Effector memory CD4-positive, alpha-beta T cell (primary cell): Measurements from ENCODE around the gene GPHN.
"Not testable (repeated sequence)": the region's sequence is repeated elsewhere in the genome, so short reads cannot be mapped to it uniquely, and the experiment has no call there.

Source experiments
- DNase-seq, 3 donors: peaks; one replicate each; pipeline ENCODE4 v3.0.0-alpha.2; 2020
- H3K27ac ChIP-seq: 2 replicates; pipeline ENCODE4 v1.7.0; 2013; ENCODE audit warnings: mild to moderate bottlenecking, low read length, moderate library complexity; ENCODE audit not compliant: insufficient read depth, poor library complexity, severe bottlenecking
- H3K27me3 ChIP-seq: replicated peaks from 2 replicates; pipeline ENCODE4 v1.7.0; 2013; ENCODE audit warnings: mild to moderate bottlenecking, low read length; ENCODE audit not compliant: insufficient read depth, control insufficient read depth, poor library complexity, severe bottlenecking
- H3K36me3 ChIP-seq: 2 replicates; pipeline ENCODE4 v1.7.0; 2013; ENCODE audit warnings: mild to moderate bottlenecking, low read length, moderate library complexity; ENCODE audit not compliant: control insufficient read depth, insufficient read depth
- H3K4me1 ChIP-seq: 2 replicates; pipeline ENCODE4 v1.7.0; 2013; ENCODE audit warnings: low read length, mild to moderate bottlenecking; ENCODE audit not compliant: control insufficient read depth, insufficient read depth, poor library complexity, severe bottlenecking
- H3K4me3 ChIP-seq: 2 replicates; pipeline ENCODE4 v1.7.0; 2013; ENCODE audit warnings: low read length, low read depth, mild to moderate bottlenecking; ENCODE audit not compliant: insufficient read depth, poor library complexity, severe bottlenecking
- H3K9me3 ChIP-seq: 2 replicates; pipeline ENCODE4 v1.7.0; 2013; ENCODE audit warnings: mild to moderate bottlenecking, low read length, moderate library complexity; ENCODE audit not compliant: control insufficient read depth

The GPHN gene

GRCh38 chr14:66696326-66696725 is 188.4 kb downstream of the GPHN start:
- no peak for DNase-seq
- Histone ChIP-seq H3K27me3 (no peaks in the 10 kb centered on the region), H3K36me3 (no peaks in the 10 kb centered on the region), H3K9me3 (no peaks in the 10 kb centered on the region), H3K4me1 (no peaks in the 10 kb centered on the region), H3K4me3 (no peak overlapping the region), H3K27ac (no peak overlapping the region)

- no peak overlapping the region for H3K4me3 ChIP-seq
- H3K27me3 ChIP-seq: no peaks in the 10 kb centered on the region
- H3K4me1 ChIP-seq: no peaks in the 10 kb centered on the region
- H3K9me3 ChIP-seq: no peaks in the 10 kb centered on the region
- H3K27ac ChIP-seq: no peak overlapping the region
- H3K36me3 ChIP-seq: no peaks in the 10 kb centered on the region
- no peak for DNase-seq
These were observed 190.6 kb downstream of the GPHN start for GRCh38 chr14:66698503-66698902.

DNA sequence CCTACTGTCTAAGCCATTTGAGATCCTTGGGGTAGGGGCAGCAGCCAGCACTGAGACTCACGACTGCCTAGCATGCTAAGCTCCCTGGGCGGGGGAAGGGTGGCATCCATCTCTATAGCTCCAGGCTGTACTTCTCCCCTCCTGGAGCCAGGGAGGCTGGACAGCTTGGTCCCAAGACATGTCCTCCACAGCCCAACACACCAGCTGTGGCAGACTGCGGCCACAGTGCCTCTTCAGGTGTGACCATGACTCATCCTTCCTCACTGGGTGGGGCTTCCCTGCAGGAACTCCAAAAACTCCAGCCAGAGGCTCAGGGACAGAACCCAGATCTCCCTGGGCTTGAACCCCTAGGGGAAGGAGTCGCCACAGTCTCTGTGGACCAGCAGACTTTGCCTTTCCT is 193.9 kb downstream of the GPHN start:
- Histone ChIP-seq H3K27me3 (no peaks in the 10 kb centered on the region), H3K27ac (no peak overlapping the region), H3K9me3 (no peaks in the 10 kb centered on the region), H3K4me1 (no peaks in the 10 kb centered on the region), H3K36me3 (no peaks in the 10 kb centered on the region), H3K4me3 (no peak overlapping the region)
- DNase-seq: no peak

DNA sequence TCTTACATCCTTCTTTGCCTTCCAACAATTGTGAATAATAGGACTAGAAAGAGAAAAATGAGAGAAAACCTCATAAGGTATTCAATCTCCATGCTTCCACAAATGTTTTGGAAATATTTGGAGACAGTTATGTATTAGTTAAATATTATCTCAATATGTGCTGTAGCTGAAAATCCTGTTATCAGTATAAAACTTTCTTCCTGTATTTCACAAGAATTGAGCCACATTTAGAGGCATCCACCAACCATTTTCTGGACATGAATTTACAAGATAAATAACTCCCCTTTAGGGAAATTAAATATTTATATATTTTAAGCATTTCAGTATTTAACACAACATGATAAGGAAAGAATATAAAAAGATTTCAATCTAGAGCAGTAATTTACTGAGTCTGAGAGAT is 200.3 kb downstream of the GPHN start:
- no peaks in the 10 kb centered on the region for H3K4me1 ChIP-seq
- H3K27ac ChIP-seq: no peak overlapping the region
- no peak for DNase-seq

GRCh38 chr14:66709291-66709690 is 201.3 kb downstream of the GPHN start:
- Histone ChIP-seq H3K36me3 (no peaks in the 10 kb centered on the region), H3K27ac (no peak overlapping the region), H3K4me3 (no peak overlapping the region), H3K27me3 (no peaks in the 10 kb centered on the region), H3K9me3 (no peaks in the 10 kb centered on the region), H3K4me1 (no peaks in the 10 kb centered on the region)
- DNase-seq: no peak

More for the DNA sequence above, 200.3 kb downstream of the GPHN start:
- Histone ChIP-seq H3K36me3 (no peaks in the 10 kb centered on the region), H3K9me3 (no peaks in the 10 kb centered on the region), H3K27me3 (no peaks in the 10 kb centered on the region), H3K4me3 (no peak overlapping the region)

- not testable (repeated sequence) for H3K9me3 ChIP-seq, H3K27me3 ChIP-seq, H3K36me3 ChIP-seq, H3K4me3 ChIP-seq, H3K27ac ChIP-seq, DNase-seq, H3K4me1 ChIP-seq
These were observed 206.3 kb downstream of the GPHN start for GRCh38 chr14:66714291-66714690.

DNA sequence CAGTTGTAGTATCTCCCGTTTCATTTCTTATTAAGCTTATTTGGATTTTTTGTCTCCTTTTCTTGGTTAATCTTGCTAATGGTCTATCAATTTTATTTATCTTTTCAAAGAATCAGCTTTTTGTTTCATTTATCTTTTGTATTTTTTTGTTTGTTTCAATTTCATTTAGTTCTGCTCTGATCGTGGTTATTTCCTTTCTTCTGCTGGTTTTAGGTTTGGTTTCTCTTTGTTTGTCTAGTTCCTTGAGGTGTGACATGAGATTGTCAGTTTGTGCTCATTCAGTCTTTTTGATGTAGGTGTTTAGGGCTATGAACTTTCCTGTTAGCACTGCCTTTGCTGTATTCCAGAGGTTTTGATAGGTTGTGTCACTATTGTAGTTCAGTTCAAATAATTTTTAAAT is 207.4 kb downstream of the GPHN start:
- not testable (repeated sequence) for H3K27ac ChIP-seq, H3K36me3 ChIP-seq, H3K4me1 ChIP-seq, H3K4me3 ChIP-seq, H3K27me3 ChIP-seq, H3K9me3 ChIP-seq, DNase-seq

- H3K27me3 ChIP-seq: no peaks in the 10 kb centered on the region
- no peak for DNase-seq
- no peaks in the 10 kb centered on the region for H3K9me3 ChIP-seq
- no peak overlapping the region for H3K4me3 ChIP-seq
- no peak overlapping the region for H3K27ac ChIP-seq
- no peaks in the 10 kb centered on the region for H3K4me1 ChIP-seq
- H3K36me3 ChIP-seq: no peaks in the 10 kb centered on the region
These were observed 208.3 kb downstream of the GPHN start for GRCh38 chr14:66716227-66716626.

GRCh38 chr14:66717561-66718140 is 209.7 kb downstream of the GPHN start:
- Histone ChIP-seq H3K4me1 (no peaks in the 10 kb centered on the region), H3K4me3 (no peak overlapping the region), H3K27ac (no peak overlapping the region), H3K27me3 (no peaks in the 10 kb centered on the region), H3K9me3 (no peaks in the 10 kb centered on the region), H3K36me3 (no peaks in the 10 kb centered on the region)
- DNase-seq: no peak

GRCh38 chr14:66724996-66725395 is 217.0 kb downstream of the GPHN start:
- no peaks in the 10 kb centered on the region for H3K4me1 ChIP-seq
- H3K9me3 ChIP-seq: no peaks in the 10 kb centered on the region
- no peak overlapping the region for H3K27ac ChIP-seq
- no peak overlapping the region for H3K4me3 ChIP-seq
- DNase-seq: no peak
- no peaks in the 10 kb centered on the region for H3K27me3 ChIP-seq
- no peaks in the 10 kb centered on the region for H3K36me3 ChIP-seq

DNA sequence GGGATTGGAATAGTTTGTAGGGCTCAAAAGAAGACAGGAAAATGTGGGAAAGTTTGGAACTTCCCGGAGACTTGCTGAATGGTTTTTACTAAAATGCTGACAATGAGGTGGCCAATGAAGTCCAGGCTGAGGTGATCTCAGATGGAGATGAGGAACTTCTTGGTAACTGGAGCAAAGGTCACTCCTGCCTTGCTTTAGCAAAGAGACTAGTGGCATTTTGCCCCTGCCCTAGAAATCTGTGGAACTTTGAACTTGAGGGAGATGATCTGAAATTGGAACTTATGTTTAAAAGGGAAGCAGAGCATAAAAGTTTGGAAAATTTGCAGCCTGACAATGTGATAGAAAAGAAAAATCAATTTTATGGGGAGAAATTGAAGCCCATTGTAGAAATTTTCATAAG is 223.4 kb downstream of the GPHN start:
- not testable (repeated sequence) for H3K27me3 ChIP-seq, H3K36me3 ChIP-seq, H3K27ac ChIP-seq, H3K9me3 ChIP-seq, DNase-seq, H3K4me1 ChIP-seq, H3K4me3 ChIP-seq
